ENCODE measurements around the gene FYCO1.

Gene FYCO1

GRCh38 chr3:45940004-45940780, 55.4 kb downstream of the FYCO1 start:
- DNase-seq = no peak

GRCh38 chr3:45939341-45939771, 56.3 kb downstream of the FYCO1 start:
- no peak for DNase-seq

GRCh38 chr3:45938864-45939263, 56.8 kb downstream of the FYCO1 start:
- DNase-seq = peak; percentile 53

GRCh38 chr3:45938043-45938435, 57.6 kb downstream of the FYCO1 start:
- DNase-seq = no peak

GRCh38 chr3:45937206-45938042, 58.2 kb downstream of the FYCO1 start:
- DNase-seq = no peak

GRCh38 chr3:45936261-45936660, 59.4 kb downstream of the FYCO1 start:
- no peak for DNase-seq

GRCh38 chr3:45933591-45933990, 62.0 kb downstream of the FYCO1 start:
- DNase-seq = no peak

GRCh38 chr3:45932112-45932511, 63.5 kb downstream of the FYCO1 start:
- no peak for DNase-seq

GRCh38 chr3:45931496-45931895, 64.1 kb downstream of the FYCO1 start:
- no peak for DNase-seq

GRCh38 chr3:45929042-45929679, 66.5 kb downstream of the FYCO1 start:
- DNase-seq = no peak

- DNase-seq = no peak
Observed at GRCh38 chr3:45927881-45928280, 67.7 kb downstream of the FYCO1 start.

- no peak for DNase-seq
Observed at GRCh38 chr3:45923755-45924154, 71.9 kb downstream of the FYCO1 start.

GRCh38 chr3:45922950-45923590, 72.6 kb downstream of the FYCO1 start:
- DNase-seq = no peak

- DNase-seq = no peak
Observed at GRCh38 chr3:45922039-45922326, 73.6 kb downstream of the FYCO1 start.

GRCh38 chr3:45921158-45922038, 74.2 kb downstream of the FYCO1 start:
- DNase-seq = no peak

- no peak for DNase-seq
Observed at GRCh38 chr3:45917146-45917898, 78.3 kb downstream of the FYCO1 start.

GRCh38 chr3:45915518-45916231, 79.9 kb downstream of the FYCO1 start:
- DNase-seq = no peak

GRCh38 chr3:45915059-45915439, 80.6 kb downstream of the FYCO1 start:
- DNase-seq = no peak

- DNase-seq = no peak
Observed at GRCh38 chr3:45914362-45915058, 81.1 kb downstream of the FYCO1 start.

- DNase-seq = no peak
Observed at GRCh38 chr3:45912435-45912834, 83.2 kb downstream of the FYCO1 start.
